SK-N-SH (cell line): ENCODE data around the gene GALNT5.

Source experiments
- CTCF ChIP-seq: fragments of 200-600 bp; sonication (generic); IDR thresholded peaks from 2 replicates; pipeline ENCODE4 v1.6.1; 2017; ENCODE audit warnings: antibody characterized with exemption, mild to moderate bottlenecking, moderate library complexity
- EP300 ChIP-seq, 2 experiments: IDR thresholded peaks; 2 replicates each; pipeline versions ENCODE4 v1.4.0 to v1.6.1; 2012; ENCODE audit warnings: borderline replicate concordance in 1 of 2, low read depth in 1 of 2, low read length in 1 of 2

GRCh38 chr2:157255746-157256145, 1.8 kb upstream of the GALNT5 start:
- TF ChIP-seq EP300 (IDR thresholded peaks at IDR 0.05; ENCODE audit: borderline replicate concordance in 1 of 2, low read depth in 1 of 2, low read length in 1 of 2) (no peak), CTCF (no peak)
